GM21526 (cell line): ENCODE results near the gene KRTAP9-7.
"Not testable (repeated sequence)": the region's sequence is repeated elsewhere in the genome, so short reads cannot be mapped to it uniquely, and the experiment has no call there.

ENCODE experiments used
- ATAC-seq: cut with Tn5 transposase; IDR thresholded peaks from one replicate; pipeline ENCODE4 v1.9.1; 2021; ENCODE audit warnings: moderate library complexity; ENCODE audit not compliant: unreplicated experiment, low FRiP score

KRTAP9-7 gene

GRCh38 chr17:41275648-41276190 lies at the start of gene KRTAP9-7:
Gene KRTAP9-7 (plus strand): TSS chr17:41275698. CDS start chr17:41275698, 0 bp downstream.
- ATAC-seq = not testable (repeated sequence)

- no peak for ATAC-seq
These were observed 49.4 kb upstream of the KRTAP9-7 start for GRCh38 chr17:41226051-41226450.

GRCh38 chr17:41226598-41227095 lies 48.9 kb upstream of the KRTAP9-7 start, which contains the start of gene KRTAP9-2:
Gene KRTAP9-2 (plus strand): TSS chr17:41226648. CDS start chr17:41226655, 7 bp downstream.
- ATAC-seq = not testable (repeated sequence)

GRCh38 chr17:41230094-41230493 lies 45.4 kb upstream of the KRTAP9-7 start:
- ATAC-seq = no peak

- no peak for ATAC-seq
These were observed 43.8 kb upstream of the KRTAP9-7 start for GRCh38 chr17:41231731-41232130.

- not testable (repeated sequence) for ATAC-seq
These were observed 42.9 kb upstream of the KRTAP9-7 start, which contains the start of gene KRTAP9-3 for GRCh38 chr17:41232399-41233105. Gene KRTAP9-3 (plus strand): TSS chr17:41232449. CDS start chr17:41232502, 53 bp downstream.

- not testable (repeated sequence) for ATAC-seq
These were observed 38.4 kb upstream of the KRTAP9-7 start for GRCh38 chr17:41237116-41237515.

- ATAC-seq = not testable (repeated sequence)
These were observed 37.5 kb upstream of the KRTAP9-7 start, which contains the start of gene KRTAP9-8 for GRCh38 chr17:41237949-41238437. Gene KRTAP9-8 (plus strand): TSS chr17:41237999. CDS start chr17:41238052, 53 bp downstream.

GRCh38 chr17:41246995-41247787 lies 28.3 kb upstream of the KRTAP9-7 start:
- not testable (repeated sequence) for ATAC-seq

GRCh38 chr17:41249637-41250240 lies 25.8 kb upstream of the KRTAP9-7 start, which contains the start of gene KRTAP9-4:
Gene KRTAP9-4 (plus strand): TSS chr17:41249687. CDS start chr17:41249721, 34 bp downstream.
- ATAC-seq = not testable (repeated sequence)

GRCh38 chr17:41251261-41251660 lies 24.2 kb upstream of the KRTAP9-7 start:
- ATAC-seq = no peak

GRCh38 chr17:41254861-41255260 lies 20.6 kb upstream of the KRTAP9-7 start:
- ATAC-seq = no peak

- ATAC-seq = not testable (repeated sequence)
These were observed 19.9 kb upstream of the KRTAP9-7 start, which contains the start of gene KRTAP9-9 for GRCh38 chr17:41255381-41256290. Gene KRTAP9-9 (plus strand): TSS chr17:41255384.

- ATAC-seq = no peak
These were observed 19.2 kb upstream of the KRTAP9-7 start for GRCh38 chr17:41256291-41256685.

- ATAC-seq = no peak
These were observed 17.1 kb upstream of the KRTAP9-7 start for GRCh38 chr17:41258406-41258805.

- ATAC-seq = no peak
These were observed 12.3 kb upstream of the KRTAP9-7 start for GRCh38 chr17:41263212-41263611.

- no peak for ATAC-seq
These were observed 10.9 kb upstream of the KRTAP9-7 start for GRCh38 chr17:41264599-41264998.

GRCh38 chr17:41265078-41265477 lies 10.4 kb upstream of the KRTAP9-7 start, which contains the start of gene KRTAP9-6:
Gene KRTAP9-6 (plus strand): TSS chr17:41265378. CDS start chr17:41265378, 0 bp downstream.
- ATAC-seq = no peak

GRCh38 chr17:41267711-41268110 lies 7.8 kb upstream of the KRTAP9-7 start:
- no peak for ATAC-seq
